AG09309 (cell line): ENCODE measurements around the gene GNAQ.
"Not testable (repeated sequence)": the region's sequence is repeated elsewhere in the genome, so short reads cannot be mapped to it uniquely, and the experiment has no call there.

Source experiments
- DNase-seq: peaks from one replicate; pipeline ENCODE4 v3.0.0-alpha.2; 2010; ENCODE audit warnings: low read depth
- H3K4me3 ChIP-seq: 2 replicates; pipeline ENCODE4 v1.5.1; 2011; ENCODE audit warnings: mild to moderate bottlenecking, low read depth, low read length, moderate library complexity; ENCODE audit not compliant: control insufficient read depth
- CTCF ChIP-seq: IDR thresholded peaks from 2 replicates; pipeline ENCODE4 v1.5.1; 2011; ENCODE audit warnings: mild to moderate bottlenecking, low read depth, low read length, inconsistent platforms; ENCODE audit not compliant: insufficient read depth, control insufficient read depth; ENCODE audit errors: missing control alignments

GNAQ gene

GRCh38 chr9:78062710-78063109, 31.1 kb upstream of the GNAQ start:
- TF ChIP-seq CTCF: no peak
- H3K4me3 ChIP-seq: no peak overlapping the region
- no peak for DNase-seq

- not testable (repeated sequence) for DNase-seq, H3K4me3 ChIP-seq
These were observed 22.6 kb upstream of the GNAQ start for GRCh38 chr9:78054218-78054617.

GRCh38 chr9:78053627-78054026, 22.0 kb upstream of the GNAQ start:
- TF ChIP-seq CTCF: no peak
- DNase-seq: no peak
- no peak overlapping the region for H3K4me3 ChIP-seq

GRCh38 chr9:78050421-78050820, 18.8 kb upstream of the GNAQ start:
- TF ChIP-seq CTCF: no peak

GRCh38 chr9:78049484-78049883, 17.9 kb upstream of the GNAQ start:
- H3K4me3 ChIP-seq: no peak overlapping the region
- TF ChIP-seq CTCF: no peak
- DNase-seq: no peak

More at GRCh38 chr9:78050421-78050820, 18.8 kb upstream of the GNAQ start:
- H3K4me3 ChIP-seq: no peak overlapping the region
- DNase-seq: no peak

- DNase-seq: no peak
- no peak overlapping the region for H3K4me3 ChIP-seq
- TF ChIP-seq CTCF: no peak
These were observed 15.5 kb upstream of the GNAQ start for GRCh38 chr9:78047106-78047505.

- no peak overlapping the region for H3K4me3 ChIP-seq
- no peak for DNase-seq
- TF ChIP-seq CTCF: no peak
These were observed 14.5 kb upstream of the GNAQ start for GRCh38 chr9:78046112-78046511.
